Tibial nerve (tissue), 4 donors: Measurements from ENCODE around the gene TIMELESS.

Experiments used
- EP300 ChIP-seq, 2 donors: sonication (generic); formaldehyde crosslinking; IDR thresholded peaks; one replicate each; pipeline ENCODE4 v1.6.1; 2017; ENCODE audit warnings: antibody characterized with exemption in 2 of 2, mild to moderate bottlenecking in 1 of 2
- POLR2A ChIP-seq, 2 donors: fragments of 450-650 bp; IDR thresholded peaks; one replicate each; pipeline ENCODE4 v1.6.1; 2017; ENCODE audit warnings: antibody characterized with exemption in 2 of 2, mild to moderate bottlenecking in 2 of 2, moderate library complexity in 2 of 2
- TF ChIP-seq, protein P1 (sequence below), 5 experiments: fragments of 200-600 bp in 3 of 5; fragments of 450-650 bp in 2 of 5; sonication (generic) in 3 of 5; IDR thresholded peaks; one replicate each; pipeline ENCODE4 v1.5.1; 2016 to 2019; ENCODE audit warnings: antibody characterized with exemption in 5 of 5, mild to moderate bottlenecking in 3 of 5, moderate library complexity in 2 of 5

- no peak for TF ChIP-seq POLR2A (IDR thresholded peaks at IDR 0.05)
- TF ChIP-seq, protein P1, sequence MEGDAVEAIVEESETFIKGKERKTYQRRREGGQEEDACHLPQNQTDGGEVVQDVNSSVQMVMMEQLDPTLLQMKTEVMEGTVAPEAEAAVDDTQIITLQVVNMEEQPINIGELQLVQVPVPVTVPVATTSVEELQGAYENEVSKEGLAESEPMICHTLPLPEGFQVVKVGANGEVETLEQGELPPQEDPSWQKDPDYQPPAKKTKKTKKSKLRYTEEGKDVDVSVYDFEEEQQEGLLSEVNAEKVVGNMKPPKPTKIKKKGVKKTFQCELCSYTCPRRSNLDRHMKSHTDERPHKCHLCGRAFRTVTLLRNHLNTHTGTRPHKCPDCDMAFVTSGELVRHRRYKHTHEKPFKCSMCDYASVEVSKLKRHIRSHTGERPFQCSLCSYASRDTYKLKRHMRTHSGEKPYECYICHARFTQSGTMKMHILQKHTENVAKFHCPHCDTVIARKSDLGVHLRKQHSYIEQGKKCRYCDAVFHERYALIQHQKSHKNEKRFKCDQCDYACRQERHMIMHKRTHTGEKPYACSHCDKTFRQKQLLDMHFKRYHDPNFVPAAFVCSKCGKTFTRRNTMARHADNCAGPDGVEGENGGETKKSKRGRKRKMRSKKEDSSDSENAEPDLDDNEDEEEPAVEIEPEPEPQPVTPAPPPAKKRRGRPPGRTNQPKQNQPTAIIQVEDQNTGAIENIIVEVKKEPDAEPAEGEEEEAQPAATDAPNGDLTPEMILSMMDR (IDR thresholded peaks at IDR 0.05) = no peak
- no peak for TF ChIP-seq EP300 (IDR thresholded peaks at IDR 0.05)
Observed at GRCh38 chr12:56454557-56454956, 5.3 kb upstream of the TIMELESS start, which contains the start of gene MIP.
